HEK293 (cell line): ENCODE data around the gene ARHGAP33.

Source experiments
- CTCF ChIA-PET: fragments of 350-600 bp; formaldehyde crosslinking; extraction: SDS; loops from one replicate; lab custom pipeline; 2021; ENCODE audit warnings: antibody characterized with exemption; lab: Yijun Ruan, JAX
- POLR2A ChIA-PET: fragments of 300-600 bp; formaldehyde crosslinking; extraction: SDS; loops from one replicate; lab custom pipeline; 2020; ENCODE audit warnings: antibody characterized with exemption, inconsistent platforms; lab: Yijun Ruan, JAX
- H3K27ac ChIP-seq: fragments of 200-500 bp; sonication (Bioruptor generic); 2 replicates; pipeline ENCODE4 v1.5.1; 2014; ENCODE audit warnings: low read depth, low read length, control low read depth, inconsistent platforms; ENCODE audit errors: extremely low read depth
- H3K36me3 ChIP-seq, 2 experiments: fragments of 200-500 bp in 1 of 2; sonication (Bioruptor generic) in 1 of 2; 1 replicate in 1 of 2; 2 replicates in 1 of 2; pipeline ENCODE4 v1.5.1; 2014 to 2017; ENCODE audit warnings: inconsistent platforms in 2 of 2, low read length in 2 of 2; ENCODE audit not compliant: control insufficient read depth in 2 of 2, insufficient read depth in 1 of 2
- H3K4me1 ChIP-seq: fragments of 200-500 bp; sonication (Bioruptor generic); 2 replicates; pipeline ENCODE4 v1.5.1; 2014; ENCODE audit warnings: mild to moderate bottlenecking, low read length, inconsistent platforms; ENCODE audit not compliant: control insufficient read depth, insufficient read depth
- H3K4me3 ChIP-seq: 2 replicates; pipeline ENCODE4 v1.5.1; 2011; ENCODE audit warnings: low read depth, mild to moderate bottlenecking, control low read depth, low read length, moderate library complexity
- H3K9me3 ChIP-seq: fragments of 200-500 bp; sonication (Bioruptor generic); 2 replicates; pipeline ENCODE4 v1.5.1; 2014; ENCODE audit warnings: low read depth, low read length, inconsistent platforms; ENCODE audit not compliant: control insufficient read depth, insufficient read depth
- GLIS1 ChIP-seq: fragments of 450-650 bp; formaldehyde crosslinking; IDR thresholded peaks from 2 replicates; pipeline ENCODE4 v1.5.1; 2016; ENCODE audit warnings: missing biosample characterization, missing genetic modification characterization
- GLIS2 ChIP-seq: fragments of 450-650 bp; formaldehyde crosslinking; IDR thresholded peaks from 2 replicates; pipeline ENCODE4 v1.5.1; 2016; ENCODE audit warnings: missing biosample characterization, missing genetic modification characterization
- KLF16 ChIP-seq: fragments of 450-650 bp; formaldehyde crosslinking; IDR thresholded peaks from 2 replicates; pipeline ENCODE4 v1.5.1; 2017; ENCODE audit warnings: missing biosample characterization, missing genetic modification characterization
- SP7 ChIP-seq: fragments of 450-650 bp; formaldehyde crosslinking; IDR thresholded peaks from 2 replicates; pipeline ENCODE4 v1.5.1; 2016; ENCODE audit warnings: missing biosample characterization, missing genetic modification characterization
- ZBTB8A ChIP-seq: fragments of 450-650 bp; formaldehyde crosslinking; IDR thresholded peaks from 2 replicates; pipeline ENCODE4 v1.5.1; 2016; ENCODE audit warnings: missing biosample characterization, missing genetic modification characterization
- ZEB2 ChIP-seq: fragments of 450-650 bp; formaldehyde crosslinking; IDR thresholded peaks from 2 replicates; pipeline ENCODE4 v1.5.1; 2016; ENCODE audit warnings: missing biosample characterization, missing genetic modification characterization
- ZNF335 ChIP-seq: fragments of 450-650 bp; formaldehyde crosslinking; conservative IDR thresholded peaks from 2 replicates; pipeline ENCODE4 v1.5.1; 2016; ENCODE audit warnings: missing biosample characterization, missing genetic modification characterization
- ZNF341 ChIP-seq: fragments of 450-650 bp; formaldehyde crosslinking; IDR thresholded peaks from 2 replicates; pipeline ENCODE4; 2016; ENCODE audit warnings: low read depth, missing biosample characterization, missing genetic modification characterization
- ZNF600 ChIP-seq: fragments of 450-650 bp; formaldehyde crosslinking; IDR thresholded peaks from 2 replicates; pipeline ENCODE4 v1.5.1; 2016; ENCODE audit warnings: missing biosample characterization, missing genetic modification characterization
- ZNF623 ChIP-seq: fragments of 450-650 bp; formaldehyde crosslinking; IDR thresholded peaks from 2 replicates; pipeline ENCODE4 v1.5.1; 2016; ENCODE audit warnings: missing biosample characterization, missing genetic modification characterization
- ZNF837 ChIP-seq: fragments of 450-650 bp; formaldehyde crosslinking; IDR thresholded peaks from 2 replicates; pipeline ENCODE4 v1.5.1; 2016; ENCODE audit warnings: missing biosample characterization, missing genetic modification characterization
- ZSCAN16 ChIP-seq: fragments of 450-650 bp; formaldehyde crosslinking; IDR thresholded peaks from 2 replicates; pipeline ENCODE4 v1.5.1; 2016; ENCODE audit warnings: missing biosample characterization, missing genetic modification characterization
- TF ChIP-seq, protein P1 (sequence below): fragments of 450-650 bp; formaldehyde crosslinking; IDR thresholded peaks from 2 replicates; pipeline ENCODE4 v1.5.1; 2016; ENCODE audit warnings: missing biosample characterization, missing genetic modification characterization
- TF ChIP-seq, protein P2 (sequence below): fragments of 450-650 bp; formaldehyde crosslinking; IDR thresholded peaks from 2 replicates; pipeline ENCODE4 v1.5.1; 2016; ENCODE audit warnings: missing biosample characterization, missing genetic modification characterization
- TF ChIP-seq, protein P3 (sequence below): fragments of 450-650 bp; formaldehyde crosslinking; IDR thresholded peaks from 2 replicates; pipeline ENCODE4 v1.5.1; 2016; ENCODE audit warnings: missing biosample characterization, missing genetic modification characterization, borderline replicate concordance
- TF ChIP-seq, protein P4 (sequence below): fragments of 450-650 bp; formaldehyde crosslinking; IDR thresholded peaks from 2 replicates; pipeline ENCODE4 v1.5.1; 2016; ENCODE audit warnings: missing biosample characterization, missing genetic modification characterization

Gene ARHGAP33

DNA sequence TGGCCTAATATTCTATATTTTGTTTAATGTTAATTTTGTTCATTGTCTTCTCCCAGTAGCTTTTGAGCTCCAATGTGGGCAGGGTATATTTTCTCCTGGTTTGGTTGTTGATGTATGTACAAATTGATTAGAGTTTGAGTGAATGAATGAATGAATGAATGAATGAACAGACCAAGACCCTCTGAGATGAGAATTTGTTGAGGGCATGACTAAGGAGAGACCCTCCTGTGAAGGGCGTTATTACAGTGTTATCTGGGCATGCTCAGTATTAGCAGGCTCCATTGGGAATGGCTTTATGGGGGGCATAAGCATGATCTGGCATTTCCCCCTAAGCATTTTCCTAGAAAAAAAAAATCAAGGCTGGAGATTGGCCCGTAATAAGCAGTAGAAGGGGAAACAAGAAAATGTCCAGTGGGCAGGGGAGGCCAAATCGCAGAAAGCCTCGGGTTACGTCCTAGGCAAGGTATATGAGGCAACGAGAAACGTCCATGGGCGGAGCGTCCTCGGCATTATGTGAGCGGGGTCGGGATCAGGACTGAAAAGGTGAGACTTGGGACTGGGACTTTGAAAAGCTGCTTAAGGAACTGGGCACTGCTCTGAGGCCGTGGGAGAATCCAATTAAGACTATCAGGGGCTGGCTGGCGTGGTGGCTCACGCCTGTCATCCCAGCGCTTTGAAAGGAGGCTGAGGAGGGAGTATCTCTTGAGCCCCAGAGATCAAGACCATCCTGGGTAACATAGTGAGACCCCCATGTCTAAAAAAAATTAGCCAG, 904 bp upstream of the ARHGAP33 start (continued):
- TF ChIP-seq, protein P1, sequence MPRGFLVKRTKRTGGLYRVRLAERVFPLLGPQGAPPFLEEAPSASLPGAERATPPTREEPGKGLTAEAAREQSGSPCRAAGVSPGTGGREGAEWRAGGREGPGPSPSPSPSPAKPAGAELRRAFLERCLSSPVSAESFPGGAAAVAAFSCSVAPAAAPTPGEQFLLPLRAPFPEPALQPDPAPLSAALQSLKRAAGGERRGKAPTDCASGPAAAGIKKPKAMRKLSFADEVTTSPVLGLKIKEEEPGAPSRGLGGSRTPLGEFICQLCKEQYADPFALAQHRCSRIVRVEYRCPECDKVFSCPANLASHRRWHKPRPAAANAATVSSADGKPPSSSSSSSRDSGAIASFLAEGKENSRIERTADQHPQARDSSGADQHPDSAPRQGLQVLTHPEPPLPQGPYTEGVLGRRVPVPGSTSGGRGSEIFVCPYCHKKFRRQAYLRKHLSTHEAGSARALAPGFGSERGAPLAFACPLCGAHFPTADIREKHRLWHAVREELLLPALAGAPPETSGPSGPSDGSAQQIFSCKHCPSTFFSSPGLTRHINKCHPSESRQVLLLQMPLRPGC (tag by site-specific recombination), result 0 out of 2 replicates have a peak, but pooled peaks have one; percentile 13
- TF ChIP-seq ZNF341 (tag by site-specific recombination) (no peak), ZBTB8A (tag by site-specific recombination) (no peak), KLF16 (no peak)
- TF ChIP-seq, protein P2, sequence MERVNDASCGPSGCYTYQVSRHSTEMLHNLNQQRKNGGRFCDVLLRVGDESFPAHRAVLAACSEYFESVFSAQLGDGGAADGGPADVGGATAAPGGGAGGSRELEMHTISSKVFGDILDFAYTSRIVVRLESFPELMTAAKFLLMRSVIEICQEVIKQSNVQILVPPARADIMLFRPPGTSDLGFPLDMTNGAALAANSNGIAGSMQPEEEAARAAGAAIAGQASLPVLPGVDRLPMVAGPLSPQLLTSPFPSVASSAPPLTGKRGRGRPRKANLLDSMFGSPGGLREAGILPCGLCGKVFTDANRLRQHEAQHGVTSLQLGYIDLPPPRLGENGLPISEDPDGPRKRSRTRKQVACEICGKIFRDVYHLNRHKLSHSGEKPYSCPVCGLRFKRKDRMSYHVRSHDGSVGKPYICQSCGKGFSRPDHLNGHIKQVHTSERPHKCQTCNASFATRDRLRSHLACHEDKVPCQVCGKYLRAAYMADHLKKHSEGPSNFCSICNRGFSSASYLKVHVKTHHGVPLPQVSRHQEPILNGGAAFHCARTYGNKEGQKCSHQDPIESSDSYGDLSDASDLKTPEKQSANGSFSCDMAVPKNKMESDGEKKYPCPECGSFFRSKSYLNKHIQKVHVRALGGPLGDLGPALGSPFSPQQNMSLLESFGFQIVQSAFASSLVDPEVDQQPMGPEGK (tag by site-specific recombination), result peak; percentile 21; the same call in 1 of the 2 replicates
- TF ChIP-seq, all 188 proteins: peak for 10

DNA sequence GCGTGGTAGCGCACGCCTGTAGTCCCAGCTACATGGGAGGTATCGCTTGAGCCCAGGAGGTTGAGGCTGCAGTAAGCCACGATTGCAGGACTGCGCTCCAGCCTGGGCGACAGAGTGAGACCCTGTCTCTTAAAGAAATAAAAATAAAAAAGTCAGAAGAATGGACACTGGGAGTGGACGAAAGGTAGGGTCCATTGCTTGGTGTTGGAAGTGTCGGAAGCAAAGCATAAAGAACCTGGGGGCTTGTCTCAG, 392 bp upstream of the ARHGAP33 start:
- Histone ChIP-seq H3K9me3 (no peaks in the 10 kb centered on the region), H3K4me3 (peak overlapping the region; percentile 21), H3K36me3 (peaks cover 17 to 26% of the 10 kb centered on the region in 2 experiments), H3K4me1 (peaks cover 24% of the 10 kb centered on the region), H3K27ac (no peak overlapping the region)
- ChIA-PET CTCF (interaction anchor here (0.7 to 0.9 kb wide), 3 partner anchors 10 to 294 kb away, joined by 3 read pairs; partner anchors contain the start of genes PSENEN and U2AF1L4), POLR2A (interaction anchor here (2.6 to 3.8 kb wide), 4 partner anchors 13 to 34 kb away, joined by 7 to 39 read pairs (median 22); partner anchors contain the start of genes IGFLR1, LIN37, PSENEN and U2AF1L4)
- TF ChIP-seq ZNF837 (tag by site-specific recombination), result no peak
- TF ChIP-seq ZNF600 (tag by site-specific recombination), result peak; percentile 87
- peak; percentile 97 for TF ChIP-seq GLIS2 (tag by site-specific recombination)
- no peak for TF ChIP-seq SP7 (tag by site-specific recombination)
- no peak for TF ChIP-seq ZEB2 (tag by site-specific recombination)
- TF ChIP-seq ZSCAN16 (tag by site-specific recombination), result no peak
- TF ChIP-seq ZNF623 (tag by site-specific recombination), result no peak
- TF ChIP-seq, protein P3, sequence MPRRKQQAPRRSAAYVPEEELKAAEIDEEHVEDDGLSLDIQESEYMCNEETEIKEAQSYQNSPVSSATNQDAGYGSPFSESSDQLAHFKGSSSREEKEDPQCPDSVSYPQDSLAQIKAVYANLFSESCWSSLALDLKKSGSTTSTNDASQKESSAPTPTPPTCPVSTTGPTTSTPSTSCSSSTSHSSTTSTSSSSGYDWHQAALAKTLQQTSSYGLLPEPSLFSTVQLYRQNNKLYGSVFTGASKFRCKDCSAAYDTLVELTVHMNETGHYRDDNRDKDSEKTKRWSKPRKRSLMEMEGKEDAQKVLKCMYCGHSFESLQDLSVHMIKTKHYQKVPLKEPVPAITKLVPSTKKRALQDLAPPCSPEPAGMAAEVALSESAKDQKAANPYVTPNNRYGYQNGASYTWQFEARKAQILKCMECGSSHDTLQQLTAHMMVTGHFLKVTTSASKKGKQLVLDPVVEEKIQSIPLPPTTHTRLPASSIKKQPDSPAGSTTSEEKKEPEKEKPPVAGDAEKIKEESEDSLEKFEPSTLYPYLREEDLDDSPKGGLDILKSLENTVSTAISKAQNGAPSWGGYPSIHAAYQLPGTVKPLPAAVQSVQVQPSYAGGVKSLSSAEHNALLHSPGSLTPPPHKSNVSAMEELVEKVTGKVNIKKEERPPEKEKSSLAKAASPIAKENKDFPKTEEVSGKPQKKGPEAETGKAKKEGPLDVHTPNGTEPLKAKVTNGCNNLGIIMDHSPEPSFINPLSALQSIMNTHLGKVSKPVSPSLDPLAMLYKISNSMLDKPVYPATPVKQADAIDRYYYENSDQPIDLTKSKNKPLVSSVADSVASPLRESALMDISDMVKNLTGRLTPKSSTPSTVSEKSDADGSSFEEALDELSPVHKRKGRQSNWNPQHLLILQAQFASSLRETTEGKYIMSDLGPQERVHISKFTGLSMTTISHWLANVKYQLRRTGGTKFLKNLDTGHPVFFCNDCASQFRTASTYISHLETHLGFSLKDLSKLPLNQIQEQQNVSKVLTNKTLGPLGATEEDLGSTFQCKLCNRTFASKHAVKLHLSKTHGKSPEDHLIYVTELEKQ (tag by site-specific recombination), result no peak
- peak; percentile 61 for TF ChIP-seq ZNF335
- TF ChIP-seq, protein P4, sequence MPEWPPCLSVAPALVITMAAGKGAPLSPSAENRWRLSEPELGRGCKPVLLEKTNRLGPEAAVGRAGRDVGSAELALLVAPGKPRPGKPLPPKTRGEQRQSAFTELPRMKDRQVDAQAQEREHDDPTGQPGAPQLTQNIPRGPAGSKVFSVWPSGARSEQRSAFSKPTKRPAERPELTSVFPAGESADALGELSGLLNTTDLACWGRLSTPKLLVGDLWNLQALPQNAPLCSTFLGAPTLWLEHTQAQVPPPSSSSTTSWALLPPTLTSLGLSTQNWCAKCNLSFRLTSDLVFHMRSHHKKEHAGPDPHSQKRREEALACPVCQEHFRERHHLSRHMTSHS, result no peak
- peak; percentile 51; the same call in 1 of the 2 replicates for TF ChIP-seq GLIS1 (tag by site-specific recombination)
- TF ChIP-seq ZNF341 (tag by site-specific recombination), result no peak
